ENCODE measurements around the gene CFAP43. TPM values are rescaled to one million over a fixed set of nuclear protein-coding genes. Genes with fewer than 3 reads are reported as not detected.
A peak's percentile ranks its signal among the peaks of the same experiment; 100 is the strongest.

Gene CFAP43
- total and polyA plus RNA-seq, 10 of the 15 experiments (the other 5 are each of a cell fraction or from before 2014, with no cell fraction given) = 0.06 to 0.14 (median 0.10) TPM; not detected in 5

DNA sequence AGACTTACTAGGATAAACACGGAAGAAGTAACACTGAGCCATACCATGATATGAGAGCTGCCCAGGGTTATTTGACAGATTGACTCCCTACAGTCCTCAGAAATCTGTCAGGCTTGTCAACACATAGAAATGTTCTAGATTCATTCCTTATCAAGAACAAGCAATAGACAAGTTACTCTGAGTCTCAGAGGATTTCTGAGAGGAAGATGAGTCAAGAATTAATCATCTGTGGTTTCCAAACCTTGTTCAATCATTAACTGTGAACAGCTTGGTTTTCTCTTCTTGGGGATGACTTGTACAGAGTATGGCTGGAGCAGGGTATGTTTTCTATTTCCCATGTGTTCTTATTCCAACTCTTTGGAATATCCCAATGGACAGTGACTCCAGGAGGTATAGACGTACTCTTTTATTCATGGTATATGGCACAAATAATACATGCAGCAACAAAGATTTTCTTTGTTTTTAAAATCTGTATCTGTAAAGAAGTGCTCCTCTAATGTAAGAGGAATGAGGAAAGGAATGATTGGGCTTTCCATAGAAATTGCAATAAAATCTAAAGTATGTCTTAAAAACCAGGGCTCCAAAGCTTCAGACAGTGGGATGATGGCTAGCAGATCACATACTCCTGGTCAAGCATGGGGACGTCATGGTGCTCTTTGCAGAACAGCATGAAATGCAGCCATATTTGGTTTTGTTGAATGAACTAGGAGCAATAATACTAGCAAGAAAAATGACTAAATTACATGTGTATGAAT lies 122.1 kb downstream of the CFAP43 start:
- no peak overlapping the region for H3K9ac ChIP-seq (ENCODE audit: control insufficient read depth, insufficient read depth, low read length)
- ATAC-seq (peak; percentile 97), FAIRE-seq (no peak), DNase-seq (ENCODE audit: low read depth, low spot score) (peak; percentile 40)
- POLR2A ChIA-PET = interaction anchor here (1.6 to 2.7 kb wide), 3 partner anchors 12 to 182 kb away, joined by 6 to 36 read pairs (median 6); partner anchors contain the start of gene SFR1
- no peaks in the 10 kb centered on the region for H3K36me3 ChIP-seq (ENCODE audit: control insufficient read depth in 2 of 2, insufficient read depth in 2 of 2, low read length in 1 of 2)
- H3K4me2 ChIP-seq (ENCODE audit: control insufficient read depth, insufficient read depth) = no peak overlapping the region
- RAD21 ChIA-PET (ENCODE audit: unreplicated experiment) = interaction anchor here (0.7 to 3.1 kb wide), 5 partner anchors 11 to 222 kb away, joined by 3 to 38 read pairs (median 5); partner anchors contain the start of gene SFR1
- BruUV-seq (replicated peaks) = no TSS peak
- H4K20me1 ChIP-seq (ENCODE audit: control insufficient read depth, insufficient read depth) = no peaks in the 10 kb centered on the region
- CTCF ChIA-PET = interaction anchor here (0.5 to 2.6 kb wide), 7 partner anchors 12 to 222 kb away, joined by 3 to 47 read pairs (median 4); partner anchors contain the start of gene SFR1
- WGBS (ENCODE audit: insufficient coverage, insufficient replicate concordance, low lambda C conversion rate, missing lambda C conversion rate) = 72% methylated on average over 3 of the region's 3 CpGs
- H3K9me3 ChIP-seq (replicated peaks; ENCODE audit: control insufficient read depth, insufficient read depth, low read length) = no peaks in the 10 kb centered on the region
- TF ChIP-seq ZNF24 (IDR thresholded peaks at IDR 0.05) = 0 out of 2 replicates have a peak, but pooled peaks have one; percentile 10
- TF ChIP-seq, protein P1, sequence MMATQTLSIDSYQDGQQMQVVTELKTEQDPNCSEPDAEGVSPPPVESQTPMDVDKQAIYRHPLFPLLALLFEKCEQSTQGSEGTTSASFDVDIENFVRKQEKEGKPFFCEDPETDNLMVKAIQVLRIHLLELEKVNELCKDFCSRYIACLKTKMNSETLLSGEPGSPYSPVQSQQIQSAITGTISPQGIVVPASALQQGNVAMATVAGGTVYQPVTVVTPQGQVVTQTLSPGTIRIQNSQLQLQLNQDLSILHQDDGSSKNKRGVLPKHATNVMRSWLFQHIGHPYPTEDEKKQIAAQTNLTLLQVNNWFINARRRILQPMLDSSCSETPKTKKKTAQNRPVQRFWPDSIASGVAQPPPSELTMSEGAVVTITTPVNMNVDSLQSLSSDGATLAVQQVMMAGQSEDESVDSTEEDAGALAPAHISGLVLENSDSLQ (IDR thresholded peaks at IDR 0.05) = peak; percentile 60
- 0 out of 2 replicates have a peak, but pooled peaks have one; percentile 21 for TF ChIP-seq ZNF217 (IDR thresholded peaks at IDR 0.05)
- TF ChIP-seq, protein P2, sequence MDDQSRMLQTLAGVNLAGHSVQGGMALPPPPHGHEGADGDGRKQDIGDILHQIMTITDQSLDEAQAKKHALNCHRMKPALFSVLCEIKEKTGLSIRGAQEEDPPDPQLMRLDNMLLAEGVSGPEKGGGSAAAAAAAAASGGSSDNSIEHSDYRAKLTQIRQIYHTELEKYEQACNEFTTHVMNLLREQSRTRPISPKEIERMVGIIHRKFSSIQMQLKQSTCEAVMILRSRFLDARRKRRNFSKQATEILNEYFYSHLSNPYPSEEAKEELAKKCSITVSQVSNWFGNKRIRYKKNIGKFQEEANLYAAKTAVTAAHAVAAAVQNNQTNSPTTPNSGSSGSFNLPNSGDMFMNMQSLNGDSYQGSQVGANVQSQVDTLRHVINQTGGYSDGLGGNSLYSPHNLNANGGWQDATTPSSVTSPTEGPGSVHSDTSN (IDR thresholded peaks at IDR 0.05; ENCODE audit: insufficient replicate concordance, low read depth, low read length) = peak; percentile 6
- TF ChIP-seq IKZF1 (conservative IDR thresholded peaks at IDR 0.05) = peak; percentile 53
- TF ChIP-seq EP300 (IDR thresholded peaks at IDR 0.05; ENCODE audit: borderline replicate concordance in 1 of 2, control insufficient read depth in 1 of 2, low read depth in 2 of 2, low read length in 2 of 2) = 0 out of 4 replicates have a peak, but pooled peaks of 1 of the 2 experiments have one; percentile 20
- TF ChIP-seq CEBPB (IDR thresholded peaks at IDR 0.05; ENCODE audit: borderline replicate concordance in 1 of 2, low read depth in 2 of 2, low read length in 2 of 2) = no peak
- peak; percentile 61; the same call in 1 of the 2 replicates for TF ChIP-seq MTA2 (IDR thresholded peaks at IDR 0.05; ENCODE audit: low read depth)
- no peak for TF ChIP-seq HDAC2 (IDR thresholded peaks at IDR 0.05)
- peak; percentile 56 to 61; a peak in 3 of 4 replicates for TF ChIP-seq IKZF2 (IDR thresholded peaks at IDR 0.05)
- no peaks in the 10 kb centered on the region for H3K79me2 ChIP-seq (ENCODE audit: control insufficient read depth, insufficient read depth, low read length)
- no peak overlapping the region for H2AFZ ChIP-seq (ENCODE audit: control insufficient read depth, low read depth, low read length)
- no peak overlapping the region for H3K27ac ChIP-seq (ENCODE audit: control insufficient read depth, insufficient read depth)
- in situ Hi-C loops (cut with MboI) = no loop called here
- SMC1A ChIA-PET (ENCODE audit: uncharacterized antibody, unreplicated experiment) = interaction anchor here (0.5 to 3.1 kb wide), 11 partner anchors 8 to 193 kb away, joined by 3 to 58 read pairs (median 5); partner anchors contain the start of gene SFR1
- H3K4me3 ChIP-seq = no peak overlapping the region
- H3K4me1 ChIP-seq (ENCODE audit: control insufficient read depth, insufficient read depth, low read length) = no peaks in the 10 kb centered on the region
- no peaks in the 10 kb centered on the region for H3K27me3 ChIP-seq (replicated peaks in 1 of 2; ENCODE audit: control insufficient read depth in 2 of 2, insufficient read depth in 2 of 2, low read length in 1 of 2)
- intact Hi-C loops (cut with micrococcal nuclease; ENCODE audit: unreplicated experiment) = no loop called here

All from GM12878 (cell line).